GM08714 (cell line): Measurements from ENCODE around the gene LSR.
"Not testable (repeated sequence)": the region's sequence is repeated elsewhere in the genome, so short reads cannot be mapped to it uniquely, and the experiment has no call there.

Experiments used
- H3K4me3 ChIP-seq: fragments of 200-500 bp; sonication (Bioruptor generic); 2 replicates; pipeline ENCODE4 v1.5.1; 2014; ENCODE audit warnings: mild to moderate bottlenecking, low read length, inconsistent platforms
- ZNF274 ChIP-seq: IDR thresholded peaks from 2 replicates; pipeline ENCODE4 v1.6.1; 2012; ENCODE audit warnings: mild to moderate bottlenecking, low read depth, low read length

LSR gene

DNA sequence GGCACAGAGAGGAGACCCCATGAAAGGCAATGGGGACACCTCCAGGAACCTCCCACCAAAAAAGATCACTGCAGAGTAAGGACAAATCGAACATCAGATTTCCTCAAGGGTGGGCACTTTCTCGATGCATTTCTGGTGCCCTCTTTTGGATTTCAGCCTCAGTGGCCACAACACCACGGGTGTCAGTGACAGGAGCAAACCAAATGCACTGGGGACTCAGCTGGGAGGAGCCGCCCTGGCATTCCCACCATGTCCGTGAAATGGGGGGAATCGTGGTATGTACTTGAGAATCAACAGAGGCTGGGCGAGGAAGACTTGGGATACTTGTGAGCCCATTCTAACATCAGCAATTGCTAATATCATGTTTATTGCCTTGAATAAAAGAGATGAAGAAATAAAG is 36.6 kb upstream of the LSR start:
- TF ChIP-seq ZNF274: no peak

DNA sequence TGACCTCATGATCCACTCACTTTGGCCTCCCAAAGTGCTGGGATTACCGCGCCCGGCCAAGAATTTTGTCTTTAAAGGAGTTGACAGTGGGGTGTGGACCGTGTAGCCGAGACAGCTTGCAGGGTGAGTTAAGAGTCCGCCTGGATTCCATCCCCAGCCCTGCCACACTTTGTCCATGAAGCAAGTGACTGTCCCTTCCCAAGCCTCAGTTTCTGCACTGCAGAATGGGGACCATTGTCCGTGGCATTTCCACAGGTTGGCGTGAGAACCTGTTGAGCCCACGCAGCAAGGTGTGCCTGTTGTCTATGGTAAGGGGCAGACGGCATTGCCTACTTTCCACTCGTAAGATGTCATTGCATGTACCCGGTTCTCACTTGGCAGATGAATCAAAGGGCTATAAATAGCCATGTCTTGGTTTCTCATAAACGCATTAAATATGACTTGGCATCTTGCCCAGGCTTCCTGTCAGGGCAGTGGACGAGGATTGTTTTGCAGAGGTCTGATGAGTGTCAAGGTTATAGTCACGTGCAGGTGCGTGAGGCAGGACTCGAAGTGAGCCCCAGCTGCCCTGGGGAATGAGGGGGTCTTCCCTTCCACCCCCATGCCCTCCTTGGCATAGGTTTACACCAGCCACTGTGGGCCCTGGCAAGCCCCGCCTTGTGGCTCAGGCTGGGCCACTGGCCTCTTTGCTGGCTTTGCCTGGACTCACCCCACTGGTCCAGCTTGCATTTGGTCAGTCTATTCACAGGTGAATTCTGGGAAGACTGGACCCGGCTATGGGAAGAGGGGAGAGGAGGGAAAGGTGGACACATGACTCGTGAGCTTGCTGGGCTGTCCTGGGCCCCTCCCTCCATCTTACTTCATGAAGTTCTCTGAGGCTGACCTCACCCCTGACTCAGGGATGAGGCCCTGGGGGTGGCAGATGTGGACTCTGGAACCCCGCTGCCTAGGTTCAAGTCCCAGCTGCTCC is 34.9 kb upstream of the LSR start:
- H3K4me3 ChIP-seq: no peak overlapping the region; the same call in 1 of the 2 replicates
- TF ChIP-seq ZNF274: no peak

More for the DNA sequence above, 36.6 kb upstream of the LSR start:
- no peak overlapping the region for H3K4me3 ChIP-seq

DNA sequence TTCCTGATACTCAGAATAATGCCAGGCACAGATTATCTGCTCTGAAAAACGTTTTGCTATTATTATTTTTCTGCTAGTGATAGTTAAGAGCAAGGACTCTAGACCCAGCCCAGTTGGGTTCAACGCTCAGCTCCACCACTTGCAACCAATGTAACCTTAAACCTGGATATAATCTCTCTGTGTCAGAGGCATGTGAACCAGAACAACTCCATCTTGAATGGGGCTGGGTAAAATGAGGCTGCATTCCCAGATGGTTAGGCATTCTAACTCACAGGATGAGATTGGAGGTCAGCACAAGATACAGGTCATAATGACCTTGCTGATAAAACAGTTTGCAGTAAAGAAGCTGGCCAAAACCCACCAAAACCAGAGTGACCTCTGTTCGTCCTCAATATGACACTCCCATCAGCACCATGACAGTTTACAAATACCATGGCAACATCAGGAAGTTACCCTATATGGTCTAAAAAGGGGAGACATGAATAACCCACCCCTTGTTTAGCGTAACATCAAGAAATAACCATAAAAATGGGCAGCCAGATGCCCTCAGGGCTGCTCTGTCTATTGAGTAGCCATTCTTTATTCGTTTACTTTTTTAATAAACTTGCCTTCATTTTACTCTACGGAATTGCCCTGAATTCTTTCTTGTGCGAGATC is 33.9 kb upstream of the LSR start:
- TF ChIP-seq ZNF274: no peak
- no peak overlapping the region for H3K4me3 ChIP-seq

DNA sequence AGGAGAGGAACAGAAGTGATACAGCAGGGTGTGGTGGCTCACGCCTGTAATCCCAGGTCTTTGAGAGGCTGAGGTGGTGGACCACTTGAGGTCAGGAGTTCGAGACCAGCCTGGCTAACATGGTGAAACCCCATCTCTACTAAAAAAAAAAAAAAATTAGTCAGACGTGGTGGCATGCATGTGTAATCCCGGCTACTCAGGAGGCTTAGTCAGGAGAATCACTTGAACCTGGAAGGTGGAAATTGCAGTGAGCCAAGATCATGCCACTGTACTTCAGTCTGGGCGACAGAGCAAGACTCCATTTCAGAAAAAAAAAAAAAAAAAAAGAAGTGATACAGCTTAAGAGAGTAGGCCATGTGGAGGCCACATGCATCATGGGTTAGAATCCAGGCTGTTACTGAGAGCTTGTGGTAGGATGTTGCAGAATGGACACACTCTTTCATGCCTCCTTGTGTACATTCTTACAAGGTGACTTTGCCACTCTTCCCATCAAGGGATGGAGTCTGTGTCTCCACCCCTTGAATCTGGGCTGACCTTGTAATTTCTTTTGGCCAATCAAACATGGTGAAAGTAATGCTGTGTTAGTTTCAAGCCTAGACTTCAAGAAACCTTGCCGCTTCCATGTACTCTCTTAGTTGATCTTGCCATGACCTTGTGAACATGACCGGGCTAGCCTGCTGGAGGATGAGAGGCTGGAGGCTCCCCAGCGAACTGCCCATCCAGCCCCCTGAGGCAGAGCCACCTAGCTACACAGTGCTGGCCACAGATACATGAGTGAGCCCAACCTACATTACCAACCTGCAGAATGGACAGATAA is 32.6 kb upstream of the LSR start:
- H3K4me3 ChIP-seq: no peak overlapping the region
- TF ChIP-seq ZNF274: no peak

DNA sequence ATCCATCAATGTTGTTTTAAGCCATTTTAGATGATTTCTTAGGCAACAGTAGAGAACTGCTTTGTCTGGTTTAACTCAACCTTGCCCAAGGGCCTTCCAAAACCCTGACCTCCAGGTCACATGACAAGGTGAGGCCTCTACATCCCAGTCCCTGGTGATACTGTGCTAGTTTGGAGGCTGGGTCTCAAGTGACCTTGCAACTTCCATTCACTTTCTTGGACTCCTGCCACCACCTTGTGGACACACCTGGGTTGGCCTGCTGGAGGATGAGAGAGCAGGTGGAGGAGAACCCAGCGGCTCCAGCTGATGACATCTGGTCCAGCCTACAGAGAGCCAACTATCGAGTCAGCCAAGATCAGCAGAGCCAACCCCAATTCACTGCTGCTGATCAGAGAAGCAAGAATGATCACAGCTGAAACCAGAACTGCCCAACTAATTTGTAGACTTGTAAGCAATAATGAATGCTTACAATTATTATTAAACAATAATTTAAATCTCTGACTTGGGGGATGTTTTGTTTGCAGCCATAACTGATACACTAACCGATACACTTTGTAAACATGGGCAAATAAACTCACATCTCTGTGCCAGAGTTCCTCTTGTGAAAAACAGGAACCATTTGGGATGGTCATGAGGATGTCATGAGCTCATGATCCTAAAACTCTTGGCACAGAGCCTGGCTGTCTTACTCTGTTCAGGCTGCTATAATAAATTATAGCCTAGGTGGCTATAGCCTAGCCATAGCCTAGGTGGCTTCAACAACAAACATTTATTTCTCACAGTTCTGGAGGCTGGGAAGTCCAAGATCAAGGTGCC is 31.8 kb upstream of the LSR start:
- no peak for TF ChIP-seq ZNF274
- no peak overlapping the region for H3K4me3 ChIP-seq

DNA sequence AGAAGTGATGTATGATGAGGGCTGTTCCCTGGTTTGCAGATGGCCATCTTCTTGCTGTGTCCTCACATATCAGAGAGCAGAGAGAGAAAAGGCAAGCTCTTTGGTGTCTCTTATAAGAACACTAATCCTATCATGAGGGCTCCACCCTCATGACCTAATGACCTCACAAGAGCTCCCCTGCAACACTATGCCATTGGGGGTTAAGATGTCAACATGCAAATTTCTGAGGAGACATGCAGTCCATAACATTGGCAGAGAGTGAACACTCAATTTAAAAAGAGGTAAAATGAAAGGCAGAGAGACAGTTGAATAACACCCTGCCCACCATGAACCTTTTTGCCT is 31.2 kb upstream of the LSR start:
- TF ChIP-seq ZNF274: no peak
- no peak overlapping the region for H3K4me3 ChIP-seq

DNA sequence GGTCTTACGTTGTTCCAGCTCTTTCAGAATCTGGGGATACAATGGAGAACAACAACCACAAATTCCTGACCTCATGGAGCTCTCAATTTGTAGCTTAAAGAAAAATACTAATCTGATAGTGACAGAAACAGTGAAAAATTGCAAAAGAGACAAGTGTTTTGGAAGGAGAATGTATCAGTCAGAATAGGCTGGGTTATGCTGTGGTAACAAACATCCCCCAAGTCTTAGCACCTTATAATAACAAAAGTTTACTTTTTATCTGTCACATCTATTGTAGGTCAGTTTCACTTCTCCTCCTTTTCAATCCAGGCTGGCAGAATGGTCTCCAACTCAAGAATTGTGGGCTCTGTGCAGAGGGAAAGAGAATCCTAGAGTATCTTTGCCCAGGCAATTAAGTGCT is 29.8 kb upstream of the LSR start:
- TF ChIP-seq ZNF274: no peak
- H3K4me3 ChIP-seq: no peak overlapping the region

DNA sequence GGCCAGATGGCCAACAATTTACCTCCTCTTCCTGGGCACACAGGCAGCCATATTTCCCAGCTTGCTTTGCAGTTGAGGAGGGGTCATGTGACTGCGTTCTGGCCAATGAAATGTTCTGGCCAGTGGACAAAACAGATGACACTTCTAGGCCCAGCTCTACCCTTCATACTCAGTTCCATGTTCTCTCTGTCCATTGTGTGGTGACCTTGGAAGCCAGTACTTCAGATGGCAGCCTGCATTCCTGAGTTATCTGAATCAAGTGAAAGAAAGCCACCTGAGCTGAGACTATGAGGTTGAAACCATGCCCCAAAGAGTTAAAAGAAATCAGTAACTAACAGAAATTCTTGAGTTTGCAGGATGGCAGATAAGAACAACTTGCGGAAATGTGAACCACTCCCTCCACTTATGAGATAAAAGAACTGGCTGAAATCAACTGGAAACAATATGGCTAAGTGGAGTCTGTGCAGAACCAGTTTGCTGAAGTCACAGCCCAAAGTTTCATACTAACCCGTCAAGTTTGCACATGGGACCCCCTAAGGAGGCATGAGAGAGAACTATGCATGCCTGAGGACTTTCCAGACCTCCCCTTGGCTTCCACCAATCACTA is 28.4 kb upstream of the LSR start:
- TF ChIP-seq ZNF274: no peak
- H3K4me3 ChIP-seq: no peak overlapping the region

DNA sequence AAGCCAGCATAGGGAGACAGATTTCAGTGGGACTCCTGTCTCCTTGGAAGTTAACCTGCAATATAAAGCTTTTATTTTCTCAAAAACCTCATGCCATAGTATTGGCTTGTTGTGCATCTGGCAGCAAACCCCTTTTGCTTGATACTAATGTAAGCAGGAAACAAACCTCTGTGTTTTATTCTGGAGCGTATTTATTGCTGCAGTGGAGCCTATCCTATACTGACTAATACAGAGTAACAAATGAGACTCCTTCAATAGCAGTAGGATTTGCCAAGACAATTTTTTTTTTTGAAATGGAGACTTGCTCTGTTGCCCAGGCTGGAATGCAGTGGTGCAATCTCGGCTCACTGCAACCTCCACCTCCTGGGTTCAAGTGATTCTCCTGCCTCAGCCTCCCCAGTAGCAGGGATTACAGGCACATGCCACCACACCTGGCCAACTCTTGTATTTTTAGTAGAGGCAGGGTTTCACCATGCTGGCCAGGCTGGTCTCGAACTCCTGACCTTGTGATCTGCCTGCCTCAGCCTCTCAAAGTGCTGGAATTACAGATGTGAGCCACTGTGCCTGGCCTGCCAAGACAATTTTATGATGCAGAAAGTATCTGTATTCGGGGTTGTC is 27.7 kb upstream of the LSR start:
- not testable (repeated sequence) for H3K4me3 ChIP-seq

DNA sequence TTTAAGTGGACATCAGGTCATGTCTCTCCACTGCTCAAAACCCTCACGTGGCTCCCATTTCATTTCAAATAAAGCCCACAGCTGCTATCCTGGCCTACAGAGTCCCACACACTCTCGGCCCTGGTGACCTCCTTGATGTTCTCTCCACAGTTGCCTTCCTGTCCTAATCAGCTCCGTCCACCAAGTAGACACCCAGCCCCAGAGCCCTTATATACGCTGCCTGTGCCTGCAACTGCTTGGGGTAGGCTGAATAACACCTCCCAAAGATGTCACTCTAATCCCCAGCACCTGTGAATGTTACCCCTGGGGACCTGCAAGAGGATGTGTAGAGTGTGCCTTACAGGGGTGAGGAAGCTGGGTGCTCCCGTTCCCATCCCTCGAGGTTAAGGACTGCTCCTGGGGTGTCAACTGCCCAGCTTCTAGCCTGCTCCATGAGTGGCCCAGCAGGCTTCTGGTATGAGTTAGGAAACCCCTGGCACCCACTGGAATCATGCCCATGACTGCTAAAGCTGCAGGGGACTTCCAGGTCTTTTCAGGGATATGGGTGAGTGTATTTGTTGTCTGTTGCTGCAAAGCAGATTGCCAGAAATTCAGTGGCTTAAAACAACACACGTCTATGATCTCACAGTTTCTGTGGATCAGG is 26.3 kb upstream of the LSR start:
- no peak for TF ChIP-seq ZNF274
- no peak overlapping the region for H3K4me3 ChIP-seq

DNA sequence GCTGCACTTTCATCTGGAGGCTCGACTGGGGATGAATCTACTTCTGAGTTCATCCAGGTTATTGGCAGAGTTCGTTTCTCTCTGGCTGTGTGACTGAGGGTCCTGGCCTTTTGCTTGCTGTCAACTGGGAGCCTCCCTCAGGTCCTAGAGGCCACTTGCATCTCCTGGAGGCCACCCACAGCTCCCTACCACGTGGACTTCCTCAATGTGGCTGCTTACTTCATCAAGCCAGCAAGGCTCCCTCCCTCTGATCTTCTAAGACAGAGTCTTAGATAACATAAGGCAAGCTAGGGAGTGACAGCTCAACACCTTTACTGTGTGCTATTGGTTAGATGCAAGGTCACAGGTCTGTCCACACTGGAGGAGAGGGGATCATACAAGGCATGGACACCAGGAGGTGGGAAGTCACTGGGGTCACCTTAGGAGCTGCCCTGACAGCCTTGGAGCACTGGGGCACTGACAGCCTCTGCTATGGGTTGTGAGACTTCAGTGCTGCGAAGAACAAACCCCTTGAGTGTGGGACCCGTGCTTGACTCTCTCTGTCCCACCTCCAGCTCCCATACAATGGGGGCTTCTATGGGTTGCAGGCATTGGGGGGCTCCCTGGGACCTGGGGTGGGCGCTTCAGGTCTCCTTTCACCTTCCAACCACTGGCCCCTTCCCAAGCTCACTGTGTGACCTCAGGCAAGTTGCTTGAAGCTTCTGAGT is 25.6 kb upstream of the LSR start:
- TF ChIP-seq ZNF274: no peak
- no peak overlapping the region for H3K4me3 ChIP-seq
